ENCODE measurements around the gene ZNF100.

- TF ChIP-seq CTCF (IDR thresholded peaks at IDR 0.05) (no peak), GABPA (IDR thresholded peaks at IDR 0.05; ENCODE audit: low read depth) (no peak), POLR2AphosphoS5 (IDR thresholded peaks at IDR 0.05; ENCODE audit: low read depth, low read length) (no peak), USF1 (IDR thresholded peaks at IDR 0.05; ENCODE audit: borderline replicate concordance, low read depth) (no peak), RAD21 (IDR thresholded peaks at IDR 0.05; ENCODE audit: low read length) (no peak), USF2 (IDR thresholded peaks at IDR 0.05; ENCODE audit: borderline replicate concordance, low read depth, low read length) (no peak), CHD2 (IDR thresholded peaks at IDR 0.05; ENCODE audit: low read length, partially characterized antibody) (no peak), EZH2phosphoT487 (IDR thresholded peaks at IDR 0.05; ENCODE audit: borderline replicate concordance, low read depth) (no peak), MAX (IDR thresholded peaks at IDR 0.05; ENCODE audit: low read depth) (no peak), RCOR1 (IDR thresholded peaks at IDR 0.05; ENCODE audit: low read length) (no peak), PBX3 (IDR thresholded peaks at IDR 0.05) (no peak)
These were observed 16.7 kb downstream of the ZNF100 start for GRCh38 chr19:21750586-21751128.

All from SK-N-SH (cell line).